Right atrium auricular region (tissue), 2 donors: Measurements from ENCODE around the gene PRDM15. TPM values are rescaled to one million over a fixed set of nuclear protein-coding genes. Genes with fewer than 3 reads are reported as not detected.

Experiments
- DNase-seq: peaks from one replicate; pipeline ENCODE4 v3.0.0-alpha.2; 2019; ENCODE audit warnings: low spot score
- H3K27ac ChIP-seq, 2 donors: fragments of 200-600 bp; sonication (generic); 1 replicate in 1 of 2; 2 replicates in 1 of 2; pipeline ENCODE4 v1.5.1; 2016 to 2019
- H3K27me3 ChIP-seq, 2 donors: fragments of 200-600 bp; sonication (generic); one replicate each; pipeline versions ENCODE4 v1.5.1 to v1.6.0; 2017 to 2019
- H3K36me3 ChIP-seq: fragments of 200-600 bp; sonication (generic); one replicate; pipeline ENCODE4 v1.5.1; 2016
- H3K4me1 ChIP-seq, 2 donors: fragments of 200-600 bp; sonication (generic); one replicate each; pipeline versions ENCODE4 v1.5.1 to v1.6.0; 2017 to 2019
- H3K4me3 ChIP-seq, 2 donors: fragments of 200-600 bp; sonication (generic); 1 replicate in 1 of 2; 2 replicates in 1 of 2; pipeline ENCODE4 v1.5.1; 2017 to 2019; ENCODE audit warnings: mild to moderate bottlenecking in 1 of 2, moderate library complexity in 1 of 2
- H3K9me3 ChIP-seq, 2 donors: fragments of 200-600 bp; sonication (generic); one replicate each; pipeline ENCODE4 v1.5.1; 2019
- total RNA-seq, 2 donors: library from RNA; depleted of rRNA; stranded (reverse); fragments of >200 nt; gene quantifications; one replicate each; pipeline ENCODE4 v1.1.0, GENCODE V29; 2016
- TF ChIP-seq, protein P1 (sequence below), 2 donors: fragments of 200-600 bp; sonication (generic); IDR thresholded peaks; one replicate each; pipeline ENCODE4 v1.5.1; 2019; ENCODE audit warnings: antibody characterized with exemption in 2 of 2

Gene PRDM15
- total RNA-seq, 2 donors from 2014 or later = 2.6 to 4.2 TPM

DNA sequence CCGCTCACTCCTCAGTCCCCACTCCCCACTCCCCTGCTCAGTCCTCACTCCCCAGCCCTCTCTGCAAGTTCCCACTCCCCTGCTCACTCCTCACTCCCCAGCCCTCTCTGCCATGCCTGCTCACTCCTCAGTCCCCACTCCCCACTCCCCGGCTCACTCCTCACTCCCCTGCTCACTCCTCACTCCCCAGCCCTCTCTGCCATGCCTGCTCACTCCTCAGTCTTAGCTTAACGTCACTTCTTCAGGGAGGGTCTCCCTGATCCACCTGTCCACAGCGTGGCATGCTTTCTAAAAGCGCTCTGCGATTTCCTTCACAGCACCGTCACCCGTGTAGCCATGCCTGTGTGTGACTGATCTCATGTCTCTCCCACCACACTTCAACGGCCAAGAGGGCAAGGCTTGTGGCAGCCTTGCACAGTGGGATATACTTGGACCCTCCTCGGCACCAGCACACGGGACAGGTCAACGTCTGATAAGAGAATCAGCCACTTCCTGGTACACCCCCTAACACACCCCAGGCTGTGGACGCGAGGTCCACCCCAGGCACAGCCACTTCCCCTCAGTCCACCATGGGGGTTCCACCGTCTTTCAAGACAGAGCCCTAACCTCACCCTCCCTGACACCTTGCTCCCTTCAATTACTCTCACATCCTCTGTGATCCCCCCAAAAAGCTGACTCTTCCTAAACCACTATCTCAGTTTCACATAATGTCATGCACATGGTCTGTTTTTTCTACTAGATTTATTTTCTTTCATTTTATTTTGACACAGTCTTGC, 14.0 kb downstream of the PRDM15 start:
- Histone ChIP-seq H3K27me3 (no peaks in the 10 kb centered on the region), H3K9me3 (no peaks in the 10 kb centered on the region), H3K4me3 (no peak overlapping the region), H3K36me3 (no peaks in the 10 kb centered on the region), H3K4me1 (peaks cover 0 to 6% of the 10 kb centered on the region in 2 donors), H3K27ac (no peak overlapping the region)
- TF ChIP-seq, protein P1, sequence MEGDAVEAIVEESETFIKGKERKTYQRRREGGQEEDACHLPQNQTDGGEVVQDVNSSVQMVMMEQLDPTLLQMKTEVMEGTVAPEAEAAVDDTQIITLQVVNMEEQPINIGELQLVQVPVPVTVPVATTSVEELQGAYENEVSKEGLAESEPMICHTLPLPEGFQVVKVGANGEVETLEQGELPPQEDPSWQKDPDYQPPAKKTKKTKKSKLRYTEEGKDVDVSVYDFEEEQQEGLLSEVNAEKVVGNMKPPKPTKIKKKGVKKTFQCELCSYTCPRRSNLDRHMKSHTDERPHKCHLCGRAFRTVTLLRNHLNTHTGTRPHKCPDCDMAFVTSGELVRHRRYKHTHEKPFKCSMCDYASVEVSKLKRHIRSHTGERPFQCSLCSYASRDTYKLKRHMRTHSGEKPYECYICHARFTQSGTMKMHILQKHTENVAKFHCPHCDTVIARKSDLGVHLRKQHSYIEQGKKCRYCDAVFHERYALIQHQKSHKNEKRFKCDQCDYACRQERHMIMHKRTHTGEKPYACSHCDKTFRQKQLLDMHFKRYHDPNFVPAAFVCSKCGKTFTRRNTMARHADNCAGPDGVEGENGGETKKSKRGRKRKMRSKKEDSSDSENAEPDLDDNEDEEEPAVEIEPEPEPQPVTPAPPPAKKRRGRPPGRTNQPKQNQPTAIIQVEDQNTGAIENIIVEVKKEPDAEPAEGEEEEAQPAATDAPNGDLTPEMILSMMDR (IDR thresholded peaks at IDR 0.05) = no peak
- no peak for DNase-seq

DNA sequence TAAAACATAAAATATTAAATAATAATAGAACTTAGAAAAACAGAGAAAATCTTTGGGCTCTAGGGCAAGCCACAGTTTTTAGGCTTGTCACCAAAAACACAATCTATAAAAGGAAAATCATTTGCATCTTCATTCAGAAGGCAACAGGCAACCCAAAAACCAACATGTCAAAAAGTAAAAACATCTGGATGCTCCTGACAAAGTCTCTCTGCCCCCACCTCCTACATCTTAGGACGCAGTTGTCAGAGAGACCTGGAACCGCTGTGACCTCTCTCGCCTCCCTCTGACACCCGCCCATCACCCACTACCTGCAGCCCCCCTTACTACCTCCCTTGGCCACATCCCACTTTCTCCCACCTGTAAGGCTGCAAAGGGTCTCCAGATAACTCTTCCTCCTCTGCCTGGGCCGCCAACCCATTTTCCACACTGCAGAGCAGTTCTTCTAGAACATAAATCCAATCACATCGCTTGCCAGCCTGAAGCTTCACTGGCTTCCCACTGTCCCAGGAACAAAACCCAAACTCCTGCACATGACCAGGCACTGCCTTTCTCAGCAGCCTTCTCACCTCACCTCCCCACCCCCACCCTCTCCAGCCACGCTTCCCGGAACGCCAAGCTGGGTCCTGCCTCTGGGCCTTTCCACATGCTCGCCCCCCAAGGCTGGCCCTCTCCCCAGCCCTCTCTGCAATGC, 14.7 kb downstream of the PRDM15 start:
- Histone ChIP-seq H3K27ac (no peak overlapping the region), H3K36me3 (peaks cover under 1% of the 10 kb centered on the region), H3K4me1 (peaks cover 0 to 6% of the 10 kb centered on the region in 2 donors), H3K27me3 (no peaks in the 10 kb centered on the region), H3K4me3 (no peak overlapping the region), H3K9me3 (no peaks in the 10 kb centered on the region)
- no peak for DNase-seq
- TF ChIP-seq, protein P1 (IDR thresholded peaks at IDR 0.05) = no peak

DNA sequence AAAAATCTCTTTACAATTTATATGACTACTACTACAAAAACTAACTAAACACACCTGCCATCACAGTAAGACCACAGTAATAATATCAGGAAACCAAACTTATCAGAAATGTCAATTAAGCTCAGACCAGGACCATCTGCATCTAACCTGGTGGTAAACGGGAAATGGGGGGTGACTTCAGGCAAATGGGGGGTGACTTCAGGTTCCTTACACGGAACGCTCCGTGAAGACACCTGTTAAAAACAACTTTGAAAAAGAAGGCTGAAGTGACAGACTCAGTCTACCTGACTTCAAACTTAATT, 15.8 kb downstream of the PRDM15 start:
- H3K27ac ChIP-seq = no peak overlapping the region
- TF ChIP-seq, protein P1 (IDR thresholded peaks at IDR 0.05) = no peak
- no peaks in the 10 kb centered on the region for H3K27me3 ChIP-seq
- DNase-seq = no peak
- peaks cover 10% of the 10 kb centered on the region for H3K36me3 ChIP-seq
- no peak overlapping the region for H3K4me3 ChIP-seq
- H3K9me3 ChIP-seq = no peaks in the 10 kb centered on the region
- H3K4me1 ChIP-seq = peaks cover 0 to 6% of the 10 kb centered on the region in 2 donors

DNA sequence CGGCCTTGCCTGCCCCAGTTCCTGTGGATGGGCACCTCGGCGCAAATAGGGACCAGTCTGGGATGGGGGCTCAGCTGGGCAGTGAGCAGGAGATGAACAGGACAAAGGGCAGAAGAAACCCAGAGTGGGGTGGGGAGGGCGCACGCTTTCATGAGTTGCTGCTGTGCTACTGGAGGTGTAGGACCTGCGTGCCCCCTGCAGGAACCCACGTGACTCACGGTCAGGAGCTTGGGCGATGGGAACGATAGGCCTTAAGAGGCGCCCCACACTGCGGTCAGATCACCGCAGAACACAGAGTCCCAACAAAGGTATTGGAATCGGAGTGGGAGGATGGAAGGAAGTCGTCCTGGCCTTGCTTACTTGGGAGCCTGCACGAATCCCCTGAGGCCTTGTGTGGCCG, 17.2 kb downstream of the PRDM15 start:
- H3K4me1 ChIP-seq = peaks cover 0 to 6% of the 10 kb centered on the region in 2 donors
- TF ChIP-seq, protein P1 (IDR thresholded peaks at IDR 0.05) = no peak
- H3K4me3 ChIP-seq = no peak overlapping the region
- H3K27ac ChIP-seq = no peak overlapping the region
- DNase-seq = no peak
- H3K36me3 ChIP-seq = peaks cover 12% of the 10 kb centered on the region
- H3K27me3 ChIP-seq = no peaks in the 10 kb centered on the region
- H3K9me3 ChIP-seq = no peaks in the 10 kb centered on the region

DNA sequence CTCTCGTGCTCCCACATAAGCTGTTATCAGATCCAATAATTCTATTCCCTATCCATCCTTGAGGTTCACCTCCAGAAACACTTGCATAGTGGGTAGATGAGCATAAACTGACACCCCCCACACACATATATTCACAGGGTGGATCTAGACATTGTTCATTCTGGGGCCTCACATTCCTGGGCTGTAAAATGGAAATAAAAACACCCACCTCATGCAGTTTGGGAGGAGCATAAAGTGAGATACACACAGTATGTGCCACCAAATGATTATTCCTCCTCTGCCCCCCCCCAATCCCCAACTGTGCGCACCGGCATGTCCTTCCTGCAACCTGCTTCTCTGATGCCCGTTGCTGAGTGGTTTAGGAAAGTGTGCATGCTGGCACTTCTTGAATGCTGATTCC, 17.9 kb downstream of the PRDM15 start:
- TF ChIP-seq, protein P1 (IDR thresholded peaks at IDR 0.05) = no peak
- H3K27me3 ChIP-seq = no peaks in the 10 kb centered on the region
- H3K27ac ChIP-seq = no peak overlapping the region
- DNase-seq = no peak
- H3K36me3 ChIP-seq = peaks cover 16% of the 10 kb centered on the region
- H3K4me1 ChIP-seq = peaks cover 0 to 6% of the 10 kb centered on the region in 2 donors
- H3K4me3 ChIP-seq = no peak overlapping the region
- H3K9me3 ChIP-seq = no peaks in the 10 kb centered on the region
